K562 (cell line): ENCODE data around the gene BRD4. TPM values are rescaled to one million over a fixed set of nuclear protein-coding genes. Genes with fewer than 3 reads are reported as not detected.
A peak's percentile ranks its signal among the peaks of the same experiment; 100 is the strongest.

Source experiments
- ATAC-seq: fragments of 200-7000 bp; cut with Tn5 transposase; 3 replicates; pipeline ENCODE4 v1.9.1; 2020; ENCODE audit warnings: moderate library complexity
- BruUV-seq: library from RNA; stranded (reverse); fragments of 400-500 nt; replicated peaks from 2 replicates; lab custom pipeline; 2021; lab: Mats Ljungman, UMichigan
- CTCF ChIA-PET: fragments of 300-600 bp; formaldehyde crosslinking; extraction: SDS; loops from one replicate; lab custom pipeline; 2021; ENCODE audit warnings: low intra/inter-chr PET ratio; lab: Yijun Ruan, JAX
- POLR2A ChIA-PET: fragments of 300-600, 350-650 bp; sonication (Branson Sonifier 250); formaldehyde crosslinking; extraction: SDS; loops from one replicate; lab custom pipeline; 2021; ENCODE audit warnings: antibody characterized with exemption, inconsistent platforms; lab: Yijun Ruan, JAX
- DNase-seq, 4 experiments: peaks; one replicate each; pipeline versions ENCODE4 v3.0.0 to v3.0.0-alpha.2; 2011 to 2018; ENCODE audit warnings: low spot score in 3 of 4, mixed read lengths in 3 of 4; ENCODE audit errors: extremely low read depth in 1 of 4
- FAIRE-seq: peaks from 2 replicates; lab custom pipeline; 2011; peaks lifted over from hg19 to GRCh38; lab: Jason Lieb, UNC
- H2AFZ ChIP-seq: 2 replicates; pipeline ENCODE4 v1.6.0; 2011; ENCODE audit warnings: low read depth, low read length, control low read depth, inconsistent platforms
- H3K27ac ChIP-seq: fragments of 200-600 bp; 3 replicates; pipeline ENCODE4 v1.8.0; 2011; ENCODE audit warnings: low read depth, mild to moderate bottlenecking, control low read depth, inconsistent platforms, low read length, moderate library complexity, mixed read lengths; ENCODE audit errors: extremely low read depth
- H3K27me3 ChIP-seq, 2 experiments: fragments of 300-600 bp in 1 of 2; 2 replicates in 1 of 2; 3 replicates in 1 of 2; pipeline versions ENCODE4 v1.6.0 to v1.8.0; 2011; ENCODE audit warnings: inconsistent platforms in 2 of 2, low read length in 2 of 2, mild to moderate bottlenecking in 1 of 2, mixed read lengths in 1 of 2, moderate library complexity in 1 of 2; ENCODE audit not compliant: control insufficient read depth in 2 of 2, insufficient read depth in 2 of 2
- H3K36me3 ChIP-seq: fragments of 300-600 bp; 3 replicates; pipeline ENCODE4 v1.8.0; 2011; ENCODE audit warnings: mild to moderate bottlenecking, low read length, inconsistent platforms; ENCODE audit not compliant: control insufficient read depth, insufficient read depth
- H3K4me1 ChIP-seq, 2 experiments: fragments of 200-600 bp in 1 of 2; replicated peaks in 1 of 2; 2 replicates in 1 of 2; 3 replicates in 1 of 2; pipeline versions ENCODE4 v1.5.1 to v1.8.0; 2011; ENCODE audit warnings: inconsistent platforms in 2 of 2, low read length in 2 of 2, mild to moderate bottlenecking in 1 of 2, mixed read lengths in 1 of 2, moderate library complexity in 1 of 2; ENCODE audit not compliant: control insufficient read depth in 2 of 2, insufficient read depth in 2 of 2
- H3K4me2 ChIP-seq: 2 replicates; pipeline ENCODE4 v1.6.1; 2011; ENCODE audit warnings: low read length, control low read depth, inconsistent platforms, mixed read lengths; ENCODE audit not compliant: insufficient read depth
- H3K4me3 ChIP-seq: fragments of 200-600 bp; sonication (generic), shearing (Covaris generic); 2 replicates; pipeline ENCODE4 v1.5.1; 2016; ENCODE audit warnings: control low read depth, inconsistent platforms
- H3K79me2 ChIP-seq: fragments of 200-600 bp; 3 replicates; pipeline ENCODE4 v1.8.0; 2011; ENCODE audit warnings: low read length, inconsistent platforms; ENCODE audit not compliant: control insufficient read depth, insufficient read depth
- H3K9ac ChIP-seq, 2 experiments: 2 replicates each; pipeline versions ENCODE4 v1.6.0 to v1.6.1; 2011; ENCODE audit warnings: low read depth in 2 of 2, low read length in 2 of 2, control low read depth in 1 of 2, inconsistent platforms in 1 of 2, mild to moderate bottlenecking in 1 of 2, mixed read lengths in 1 of 2; ENCODE audit not compliant: insufficient read depth in 1 of 2
- H3K9me1 ChIP-seq: one replicate; pipeline ENCODE4 v1.6.0; 2011; ENCODE audit warnings: inconsistent platforms, mild to moderate bottlenecking, low read length, moderate library complexity; ENCODE audit not compliant: control insufficient read depth, insufficient read depth
- H3K9me3 ChIP-seq: replicated peaks from 2 replicates; pipeline ENCODE4 v1.5.1; 2011; ENCODE audit warnings: low read depth, low read length, inconsistent platforms; ENCODE audit not compliant: control insufficient read depth, insufficient read depth
- H4K20me1 ChIP-seq: replicated peaks from 2 replicates; pipeline ENCODE4 v1.6.1; 2011; ENCODE audit warnings: low read length, inconsistent platforms, mixed read lengths; ENCODE audit not compliant: control insufficient read depth, insufficient read depth
- CHCHD3 ChIP-seq: fragments of 250-450 bp; sonication (Bioruptor Pico); IDR thresholded peaks from 2 replicates; pipeline ENCODE4 v2.1.2; 2022; ENCODE audit warnings: mild to moderate bottlenecking
- COPS2 ChIP-seq: fragments of 450-650 bp; conservative IDR thresholded peaks from 2 replicates; pipeline ENCODE4 v1.6.1; 2016; ENCODE audit warnings: mild to moderate bottlenecking, moderate library complexity
- HLTF ChIP-seq: fragments of 450-650 bp; IDR thresholded peaks from 2 replicates; pipeline ENCODE4 v1.6.1; 2016
- NBN ChIP-seq: fragments of 450-650 bp; IDR thresholded peaks from 2 replicates; pipeline ENCODE4 v1.6.1; 2016; ENCODE audit warnings: low read depth, mild to moderate bottlenecking
- NCOA1 ChIP-seq: fragments of 450-650 bp; IDR thresholded peaks from 2 replicates; pipeline ENCODE4 v1.6.1; 2016; ENCODE audit warnings: low read depth
- SIN3B ChIP-seq: fragments of 450-650 bp; IDR thresholded peaks from 2 replicates; pipeline ENCODE4 v1.6.1; 2017; ENCODE audit warnings: low read depth, mild to moderate bottlenecking, moderate library complexity
- TAF1 ChIP-seq: IDR thresholded peaks from 2 replicates; pipeline ENCODE4 v1.6.1; 2011; ENCODE audit warnings: mild to moderate bottlenecking, low read length, moderate library complexity; ENCODE audit not compliant: insufficient read depth, control insufficient read depth, severe bottlenecking; ENCODE audit errors: extremely low read depth
- ZC3H8 ChIP-seq: fragments of 450-650 bp; IDR thresholded peaks from 2 replicates; pipeline ENCODE4 v1.6.1; 2017
- WGBS: fragments of 100-300 bp; shearing (Covaris generic); methylation state at CpG from one replicate; pipeline ENCODE4 v1.1.6; 2016; ENCODE audit warnings: low coverage, mixed read lengths; ENCODE audit not compliant: insufficient coverage; ENCODE audit errors: missing lambda C conversion rate; 5-methylcytosine and 5-hydroxymethylcytosine counted together
- in situ Hi-C: fragments of 300-500 bp; cut with MboI; formaldehyde crosslinking; loops from 4 replicates; pipeline ENCODE4 v1.15.0; 2018; ENCODE audit warnings: inconsistent platforms, mixed read lengths
- intact Hi-C: fragments of 100-400 bp; cut with micrococcal nuclease; formaldehyde crosslinking; loops from 2 replicates; pipeline ENCODE4 v1.14.2; 2022
- polyA plus RNA-seq, 8 experiments: library from polyadenylated mRNA; depleted of rRNA in 4 of 8; stranded (reverse) in 5 of 8; unstranded in 3 of 8; fragments of >200 nt; fragmentation: Nextera tagmentation in 2 of 8; fragmentation: Illumina TruSeq in 1 of 8; extraction: Ambion mirVana in 2 of 8; extraction: Trizol in 1 of 8; gene quantifications; 2 replicates each; pipeline versions ENCODE4 v1.2.1 to v1.2.3, GENCODE V29; 2011 to 2014; ENCODE audit warnings: inconsistent platforms in 1 of 8, missing spikeins in 1 of 8
- total RNA-seq, 7 experiments: library from RNA; depleted of rRNA in 6 of 7; stranded (reverse); fragments of >200 nt in 6 of 7; fragmentation: Illumina TruSeq in 2 of 7; extraction: Trizol in 2 of 7; gene quantifications; 2 replicates each; pipeline versions ENCODE4 v1.2.1 to v1.2.3, GENCODE V29; 2011 to 2021; ENCODE audit warnings: low replicate concordance in 1 of 7
- TF ChIP-seq, protein P1 (sequence below): fragments of 250-450 bp; sonication (Bioruptor Pico); IDR thresholded peaks from 2 replicates; pipeline ENCODE4 v1.5.0; 2020; ENCODE audit warnings: mild to moderate bottlenecking
- TF ChIP-seq, protein P2 (sequence below), 3 experiments: IDR thresholded peaks in 2 of 3; conservative IDR thresholded peaks in 1 of 3; 2 replicates each; pipeline ENCODE4 v1.5.1; 2011 to 2012; ENCODE audit warnings: low read length in 3 of 3, mild to moderate bottlenecking in 3 of 3, control low read depth in 2 of 3, improper control_type of control experiment in 1 of 3, inconsistent platforms in 1 of 3, low read depth in 1 of 3, mixed read lengths in 1 of 3, moderate library complexity in 1 of 3; ENCODE audit not compliant: insufficient read depth in 2 of 3
- TF ChIP-seq, protein P3 (sequence below): fragments of 250-450 bp; sonication (Bioruptor Pico); IDR thresholded peaks from 2 replicates; pipeline ENCODE4 v1.4.0; 2020; ENCODE audit warnings: mild to moderate bottlenecking, moderate library complexity
- TF ChIP-seq, protein P4 (sequence below): sonication (generic); formaldehyde crosslinking; IDR thresholded peaks from 2 replicates; pipeline ENCODE4 v1.8.1; 2022; ENCODE audit warnings: missing genetic modification reagents

Gene BRD4
- total and polyA plus RNA-seq, 9 of the 15 experiments (the other 6 are each of a cell fraction or from before 2014, with no cell fraction given), result 1.8 to 105 (median 15.6) TPM

DNA sequence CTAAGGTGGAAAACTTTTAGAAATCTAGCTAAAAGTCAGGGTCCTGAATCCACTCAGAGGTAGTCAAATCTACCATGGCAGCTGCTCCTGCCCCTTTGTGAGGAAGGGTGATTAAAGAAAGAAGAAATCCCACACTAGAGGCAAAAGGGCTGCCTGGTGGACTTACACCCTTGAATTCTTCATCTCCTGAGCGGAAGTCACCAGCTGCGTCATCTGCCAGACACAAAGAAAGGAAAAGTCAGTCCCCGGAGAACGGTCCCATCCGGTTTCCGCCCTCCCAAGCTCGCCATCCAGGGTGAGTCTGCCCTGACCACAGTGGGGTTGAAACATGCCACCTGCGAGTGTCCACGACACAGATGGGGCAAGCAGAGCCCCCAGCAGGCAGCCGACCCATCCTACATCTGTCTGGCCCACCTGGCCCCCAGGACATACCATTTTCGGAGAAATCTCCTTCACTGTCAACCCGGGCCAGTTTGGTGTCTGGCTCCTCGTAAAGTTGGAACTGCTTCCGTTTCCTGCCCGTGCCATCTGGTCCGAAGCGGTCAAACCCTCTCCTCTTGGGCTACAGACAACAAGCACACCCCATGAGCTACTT lies 39.5 kb upstream of the BRD4 start (continued):
- TF ChIP-seq TAF1, result no peak
- no peak for TF ChIP-seq CHCHD3 (CRISPR knock-in tag)
- TF ChIP-seq, protein P1, sequence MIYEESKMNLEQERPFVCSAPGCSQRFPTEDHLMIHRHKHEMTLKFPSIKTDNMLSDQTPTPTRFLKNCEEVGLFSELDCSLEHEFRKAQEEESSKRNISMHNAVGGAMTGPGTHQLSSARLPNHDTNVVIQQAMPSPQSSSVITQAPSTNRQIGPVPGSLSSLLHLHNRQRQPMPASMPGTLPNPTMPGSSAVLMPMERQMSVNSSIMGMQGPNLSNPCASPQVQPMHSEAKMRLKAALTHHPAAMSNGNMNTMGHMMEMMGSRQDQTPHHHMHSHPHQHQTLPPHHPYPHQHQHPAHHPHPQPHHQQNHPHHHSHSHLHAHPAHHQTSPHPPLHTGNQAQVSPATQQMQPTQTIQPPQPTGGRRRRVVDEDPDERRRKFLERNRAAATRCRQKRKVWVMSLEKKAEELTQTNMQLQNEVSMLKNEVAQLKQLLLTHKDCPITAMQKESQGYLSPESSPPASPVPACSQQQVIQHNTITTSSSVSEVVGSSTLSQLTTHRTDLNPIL (CRISPR knock-in tag), result no peak
- no peak for TF ChIP-seq SIN3B
- no peak for TF ChIP-seq COPS2

DNA sequence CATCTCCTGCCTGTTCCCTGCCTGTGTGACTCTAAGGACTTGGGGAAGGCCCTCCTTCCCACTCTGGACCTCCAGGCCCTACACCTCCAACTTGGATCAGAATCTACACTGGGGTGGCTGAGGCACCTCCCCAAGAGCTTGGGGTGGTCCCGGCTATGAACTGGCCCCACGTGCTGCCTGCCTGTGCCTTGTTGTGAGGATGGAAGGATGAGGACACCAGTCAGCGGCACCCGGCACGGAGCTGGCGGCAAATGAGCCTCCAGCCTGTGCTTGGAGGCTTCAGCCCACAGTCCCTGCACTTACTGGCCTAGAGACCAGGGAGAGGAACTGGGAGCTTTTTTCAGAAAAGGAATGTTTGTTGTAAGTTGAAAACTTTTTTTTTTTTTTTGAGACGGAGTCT lies 38.8 kb upstream of the BRD4 start:
- FAIRE-seq, result no peak
- no TSS peak for BruUV-seq
- TF ChIP-seq, protein P2, sequence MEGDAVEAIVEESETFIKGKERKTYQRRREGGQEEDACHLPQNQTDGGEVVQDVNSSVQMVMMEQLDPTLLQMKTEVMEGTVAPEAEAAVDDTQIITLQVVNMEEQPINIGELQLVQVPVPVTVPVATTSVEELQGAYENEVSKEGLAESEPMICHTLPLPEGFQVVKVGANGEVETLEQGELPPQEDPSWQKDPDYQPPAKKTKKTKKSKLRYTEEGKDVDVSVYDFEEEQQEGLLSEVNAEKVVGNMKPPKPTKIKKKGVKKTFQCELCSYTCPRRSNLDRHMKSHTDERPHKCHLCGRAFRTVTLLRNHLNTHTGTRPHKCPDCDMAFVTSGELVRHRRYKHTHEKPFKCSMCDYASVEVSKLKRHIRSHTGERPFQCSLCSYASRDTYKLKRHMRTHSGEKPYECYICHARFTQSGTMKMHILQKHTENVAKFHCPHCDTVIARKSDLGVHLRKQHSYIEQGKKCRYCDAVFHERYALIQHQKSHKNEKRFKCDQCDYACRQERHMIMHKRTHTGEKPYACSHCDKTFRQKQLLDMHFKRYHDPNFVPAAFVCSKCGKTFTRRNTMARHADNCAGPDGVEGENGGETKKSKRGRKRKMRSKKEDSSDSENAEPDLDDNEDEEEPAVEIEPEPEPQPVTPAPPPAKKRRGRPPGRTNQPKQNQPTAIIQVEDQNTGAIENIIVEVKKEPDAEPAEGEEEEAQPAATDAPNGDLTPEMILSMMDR (IDR thresholded peaks at IDR 0.05 in 2 of 3, conservative IDR thresholded peaks at IDR 0.05 in 1 of 3; ENCODE audit: insufficient read depth in 2 of 3, low read depth in 1 of 3, low read length in 3 of 3), result no peak
- TF ChIP-seq, protein P3, sequence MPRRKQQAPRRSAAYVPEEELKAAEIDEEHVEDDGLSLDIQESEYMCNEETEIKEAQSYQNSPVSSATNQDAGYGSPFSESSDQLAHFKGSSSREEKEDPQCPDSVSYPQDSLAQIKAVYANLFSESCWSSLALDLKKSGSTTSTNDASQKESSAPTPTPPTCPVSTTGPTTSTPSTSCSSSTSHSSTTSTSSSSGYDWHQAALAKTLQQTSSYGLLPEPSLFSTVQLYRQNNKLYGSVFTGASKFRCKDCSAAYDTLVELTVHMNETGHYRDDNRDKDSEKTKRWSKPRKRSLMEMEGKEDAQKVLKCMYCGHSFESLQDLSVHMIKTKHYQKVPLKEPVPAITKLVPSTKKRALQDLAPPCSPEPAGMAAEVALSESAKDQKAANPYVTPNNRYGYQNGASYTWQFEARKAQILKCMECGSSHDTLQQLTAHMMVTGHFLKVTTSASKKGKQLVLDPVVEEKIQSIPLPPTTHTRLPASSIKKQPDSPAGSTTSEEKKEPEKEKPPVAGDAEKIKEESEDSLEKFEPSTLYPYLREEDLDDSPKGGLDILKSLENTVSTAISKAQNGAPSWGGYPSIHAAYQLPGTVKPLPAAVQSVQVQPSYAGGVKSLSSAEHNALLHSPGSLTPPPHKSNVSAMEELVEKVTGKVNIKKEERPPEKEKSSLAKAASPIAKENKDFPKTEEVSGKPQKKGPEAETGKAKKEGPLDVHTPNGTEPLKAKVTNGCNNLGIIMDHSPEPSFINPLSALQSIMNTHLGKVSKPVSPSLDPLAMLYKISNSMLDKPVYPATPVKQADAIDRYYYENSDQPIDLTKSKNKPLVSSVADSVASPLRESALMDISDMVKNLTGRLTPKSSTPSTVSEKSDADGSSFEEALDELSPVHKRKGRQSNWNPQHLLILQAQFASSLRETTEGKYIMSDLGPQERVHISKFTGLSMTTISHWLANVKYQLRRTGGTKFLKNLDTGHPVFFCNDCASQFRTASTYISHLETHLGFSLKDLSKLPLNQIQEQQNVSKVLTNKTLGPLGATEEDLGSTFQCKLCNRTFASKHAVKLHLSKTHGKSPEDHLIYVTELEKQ (CRISPR knock-in tag), result no peak
- TF ChIP-seq NCOA1 (no peak), HLTF (no peak), ZC3H8 (no peak), NBN (no peak)
- TF ChIP-seq, protein P4, sequence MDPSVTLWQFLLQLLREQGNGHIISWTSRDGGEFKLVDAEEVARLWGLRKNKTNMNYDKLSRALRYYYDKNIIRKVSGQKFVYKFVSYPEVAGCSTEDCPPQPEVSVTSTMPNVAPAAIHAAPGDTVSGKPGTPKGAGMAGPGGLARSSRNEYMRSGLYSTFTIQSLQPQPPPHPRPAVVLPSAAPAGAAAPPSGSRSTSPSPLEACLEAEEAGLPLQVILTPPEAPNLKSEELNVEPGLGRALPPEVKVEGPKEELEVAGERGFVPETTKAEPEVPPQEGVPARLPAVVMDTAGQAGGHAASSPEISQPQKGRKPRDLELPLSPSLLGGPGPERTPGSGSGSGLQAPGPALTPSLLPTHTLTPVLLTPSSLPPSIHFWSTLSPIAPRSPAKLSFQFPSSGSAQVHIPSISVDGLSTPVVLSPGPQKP (CRISPR knock-in tag), result no peak

More for the DNA sequence above, 38.8 kb upstream of the BRD4 start:
- no peaks in the 10 kb centered on the region for H3K27me3 ChIP-seq
- ATAC-seq, result no peak
- in situ Hi-C loops, result no loop called here
- H3K4me2 ChIP-seq, result no peak overlapping the region
- peaks cover 0 to 28% of the 10 kb centered on the region in 2 experiments; a peak in 3 of 5 replicates for H3K4me1 ChIP-seq
- 100% methylated on average over 5 of the region's 7 CpGs for WGBS
- intact Hi-C loops, result no loop called here
- peak overlapping the region in 1 of 2 experiments; percentile 35; a peak in 1 of 4 replicates for H3K9ac ChIP-seq
- peaks cover 93% of the 10 kb centered on the region; the same call in 2 of the 3 replicates for H3K36me3 ChIP-seq
- H3K27ac ChIP-seq, result no peak overlapping the region
- no peaks in the 10 kb centered on the region for H3K9me3 ChIP-seq
- H4K20me1 ChIP-seq, result peaks cover 15% of the 10 kb centered on the region
- POLR2A ChIA-PET, result interaction anchor here (0.6 to 3.4 kb wide), 5 partner anchors 8 to 120 kb away, joined by 3 to 21 read pairs (median 5); partner anchors contain the start of gene AKAP8
- H2AFZ ChIP-seq, result no peak overlapping the region
- H3K79me2 ChIP-seq, result peaks cover 31% of the 10 kb centered on the region
- peaks cover 3% of the 10 kb centered on the region for H3K9me1 ChIP-seq
- CTCF ChIA-PET, result no interaction called here
- DNase-seq, result no peak
- H3K4me3 ChIP-seq, result no peak overlapping the region
